PC-9 (cell line): Measurements from ENCODE around the gene SPRED3. TPM values are rescaled to one million over a fixed set of nuclear protein-coding genes. Genes with fewer than 3 reads are reported as not detected.
A peak's percentile ranks its signal among the peaks of the same experiment; 100 is the strongest.
"Not testable (repeated sequence)": the region's sequence is repeated elsewhere in the genome, so short reads cannot be mapped to it uniquely, and the experiment has no call there.

ENCODE experiments used
- BruUV-seq: library from RNA; stranded (reverse); fragments of 400-500 nt; replicated peaks from 2 replicates; lab custom pipeline; 2021; lab: Mats Ljungman, UMichigan
- CTCF ChIA-PET: fragments of 300-600 bp; sonication (Branson Sonifier 250); formaldehyde crosslinking; loops from one replicate; lab custom pipeline; 2022; ENCODE audit warnings: antibody characterized with exemption; lab: Charles Lee
- POLR2A ChIA-PET: fragments of 300-600 bp; sonication (Branson Sonifier 250); formaldehyde crosslinking; loops from one replicate; lab custom pipeline; 2022; ENCODE audit warnings: antibody characterized with exemption; ENCODE audit not compliant: unreplicated experiment; lab: Charles Lee
- DNase-seq, 2 experiments: peaks; one replicate each; pipeline versions ENCODE4 v3.0.0 to v3.0.0-alpha.2; 2015 to 2022; ENCODE audit warnings: mixed read lengths in 1 of 2
- H2AFZ ChIP-seq: fragments of 200-600 bp; sonication (generic); 2 replicates; pipeline ENCODE4 v1.8.1; 2017; ENCODE audit warnings: antibody characterized with exemption
- H3F3A ChIP-seq: fragments of 200-600 bp; sonication (generic); 2 replicates; pipeline ENCODE4 v1.8.1; 2017; ENCODE audit warnings: antibody characterized with exemption, mild to moderate bottlenecking, low read depth; ENCODE audit not compliant: insufficient read depth
- H3K27ac ChIP-seq: fragments of 200-600 bp; sonication (generic); 2 replicates; pipeline ENCODE4 v1.6.1; 2016; ENCODE audit warnings: mixed run types
- H3K27me3 ChIP-seq: fragments of 200-600 bp; sonication (generic); 2 replicates; pipeline ENCODE4 v1.6.1; 2016; ENCODE audit warnings: low read depth, mixed run types; ENCODE audit not compliant: insufficient read depth
- H3K36me3 ChIP-seq: fragments of 200-600 bp; sonication (generic); 2 replicates; pipeline ENCODE4 v1.6.1; 2016; ENCODE audit warnings: low read depth, mixed run types
- H3K4me1 ChIP-seq: fragments of 200-600 bp; sonication (generic); replicated peaks from 2 replicates; pipeline ENCODE4 v1.6.1; 2016; ENCODE audit warnings: mixed run types; ENCODE audit not compliant: insufficient read depth
- H3K4me2 ChIP-seq: fragments of 200-600 bp; sonication (generic); 2 replicates; pipeline ENCODE4 v1.6.1; 2017; ENCODE audit warnings: mixed run types
- H3K4me3 ChIP-seq: fragments of 200-600 bp; sonication (generic); 2 replicates; pipeline ENCODE4 v1.6.1; 2016; ENCODE audit warnings: mixed run types
- H3K79me2 ChIP-seq: fragments of 200-600 bp; sonication (generic); 2 replicates; pipeline ENCODE4 v1.6.1; 2017; ENCODE audit warnings: low read depth, mixed run types
- H3K9me2 ChIP-seq: fragments of 200-600 bp; sonication (generic); 2 replicates; pipeline ENCODE4 v1.8.1; 2017; ENCODE audit warnings: mild to moderate bottlenecking; ENCODE audit not compliant: insufficient read depth
- H3K9me3 ChIP-seq: fragments of 200-600 bp; sonication (generic); 2 replicates; pipeline ENCODE4 v1.8.1; 2016; ENCODE audit warnings: low read depth; ENCODE audit not compliant: insufficient read depth
- H4K20me1 ChIP-seq: fragments of 200-600 bp; sonication (generic); 2 replicates; pipeline ENCODE4 v1.8.1; 2017; ENCODE audit not compliant: insufficient read depth
- CTCF ChIP-seq: fragments of 200-600 bp; sonication (generic); conservative IDR thresholded peaks from 2 replicates; pipeline ENCODE4 v1.6.1; 2017; ENCODE audit warnings: mixed run types, antibody characterized with exemption, mild to moderate bottlenecking, moderate library complexity
- EZH2 ChIP-seq: fragments of 200-600 bp; sonication (generic); IDR thresholded peaks from 2 replicates; pipeline ENCODE4 v1.8.0; 2017; ENCODE audit warnings: antibody characterized with exemption, low read depth
- intact Hi-C: fragments of 100-400 bp; cut with micrococcal nuclease; formaldehyde crosslinking; loops from one replicate; pipeline ENCODE4 v1.10.0; 2022; ENCODE audit not compliant: unreplicated experiment
- total RNA-seq: library from RNA; stranded (reverse); gene quantifications from 2 replicates; pipeline ENCODE4 v1.2.3, GENCODE V29; 2021

Gene SPRED3
- total RNA-seq, 1 experiment from 2014 or later: 5.4 TPM

DNA sequence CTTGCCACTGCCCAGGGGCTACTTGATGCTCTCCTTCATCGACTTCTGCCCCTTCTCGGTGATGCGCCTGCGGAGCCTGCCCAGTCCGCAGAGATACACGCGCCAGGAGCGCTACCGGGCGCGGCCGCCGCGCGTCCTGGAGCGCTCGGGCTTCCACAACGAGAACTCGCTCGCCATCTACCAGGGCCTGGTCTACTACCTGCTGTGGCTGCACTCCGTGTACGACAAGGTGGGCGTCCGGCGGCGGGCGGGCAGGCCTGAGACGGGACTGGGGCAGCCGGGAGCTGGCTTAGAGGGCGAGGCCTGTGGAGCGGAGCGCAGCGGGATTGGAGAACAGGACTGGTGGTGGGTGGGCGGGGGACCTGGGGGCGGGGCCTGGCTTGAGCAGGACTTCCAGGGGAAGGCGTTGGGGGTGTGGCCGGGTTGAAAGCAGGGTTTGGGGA lies 26.8 kb upstream of the SPRED3 start:
- H3K9me2 ChIP-seq: no peaks in the 10 kb centered on the region
- H3K4me3 ChIP-seq: peak overlapping the region; percentile 74
- H3K4me2 ChIP-seq: peak overlapping the region; percentile 98
- peaks cover 2% of the 10 kb centered on the region; the same call in 1 of the 2 replicates for H3F3A ChIP-seq
- H3K4me1 ChIP-seq: peaks cover 6% of the 10 kb centered on the region; the same call in 1 of the 2 replicates
- no peak for TF ChIP-seq EZH2
- no peak for TF ChIP-seq CTCF
- no peaks in the 10 kb centered on the region for H3K9me3 ChIP-seq
- H3K36me3 ChIP-seq: no peaks in the 10 kb centered on the region
- intact Hi-C loops: no loop called here
- POLR2A ChIA-PET: interaction anchor here (0.5 to 0.7 kb wide), 2 partner anchors 43 to 981 kb away, joined by 4 to 8 read pairs; no protein-coding TSS in a partner anchor
- peaks cover 41% of the 10 kb centered on the region; the same call in 1 of the 2 replicates for H3K27me3 ChIP-seq
- peak overlapping the region; percentile 94 for H2AFZ ChIP-seq
- H3K79me2 ChIP-seq: no peaks in the 10 kb centered on the region
- no peaks in the 10 kb centered on the region for H4K20me1 ChIP-seq
- H3K27ac ChIP-seq: no peak overlapping the region
- peak; percentile 60 to 84 for DNase-seq
- CTCF ChIA-PET: interaction anchor here (0.7 kb wide), 1 partner anchor 408 kb away, joined by 4 read pairs; no protein-coding TSS in a partner anchor
- no TSS peak for BruUV-seq

GRCh38 chr19:38362076-38362945 lies 26.2 kb upstream of the SPRED3 start:
- Histone ChIP-seq H4K20me1 (no peaks in the 10 kb centered on the region), H3K9me2 (no peaks in the 10 kb centered on the region), H3F3A (peaks cover 2% of the 10 kb centered on the region; the same call in 1 of the 2 replicates), H3K4me3 (peak overlapping the region; percentile 74), H3K9me3 (no peaks in the 10 kb centered on the region), H3K27ac (no peak overlapping the region), H3K4me1 (peaks cover 6% of the 10 kb centered on the region; the same call in 1 of the 2 replicates), H3K79me2 (no peaks in the 10 kb centered on the region), H3K4me2 (peak overlapping the region; percentile 98), H3K27me3 (peaks cover 41% of the 10 kb centered on the region; the same call in 1 of the 2 replicates), H2AFZ (peak overlapping the region; percentile 94), H3K36me3 (no peaks in the 10 kb centered on the region)
- TSS peak; percentile 70 for BruUV-seq
- peak; percentile 57 to 83 for DNase-seq
- CTCF ChIA-PET: interaction anchor here (0.7 kb wide), 1 partner anchor 407 kb away, joined by 4 read pairs; no protein-coding TSS in a partner anchor
- POLR2A ChIA-PET: interaction anchor here (0.6 to 0.7 kb wide), 3 partner anchors 40 to 981 kb away, joined by 3 to 6 read pairs (median 4); no protein-coding TSS in a partner anchor
- intact Hi-C loops: no loop called here
- TF ChIP-seq EZH2 (no peak), CTCF (no peak)

DNA sequence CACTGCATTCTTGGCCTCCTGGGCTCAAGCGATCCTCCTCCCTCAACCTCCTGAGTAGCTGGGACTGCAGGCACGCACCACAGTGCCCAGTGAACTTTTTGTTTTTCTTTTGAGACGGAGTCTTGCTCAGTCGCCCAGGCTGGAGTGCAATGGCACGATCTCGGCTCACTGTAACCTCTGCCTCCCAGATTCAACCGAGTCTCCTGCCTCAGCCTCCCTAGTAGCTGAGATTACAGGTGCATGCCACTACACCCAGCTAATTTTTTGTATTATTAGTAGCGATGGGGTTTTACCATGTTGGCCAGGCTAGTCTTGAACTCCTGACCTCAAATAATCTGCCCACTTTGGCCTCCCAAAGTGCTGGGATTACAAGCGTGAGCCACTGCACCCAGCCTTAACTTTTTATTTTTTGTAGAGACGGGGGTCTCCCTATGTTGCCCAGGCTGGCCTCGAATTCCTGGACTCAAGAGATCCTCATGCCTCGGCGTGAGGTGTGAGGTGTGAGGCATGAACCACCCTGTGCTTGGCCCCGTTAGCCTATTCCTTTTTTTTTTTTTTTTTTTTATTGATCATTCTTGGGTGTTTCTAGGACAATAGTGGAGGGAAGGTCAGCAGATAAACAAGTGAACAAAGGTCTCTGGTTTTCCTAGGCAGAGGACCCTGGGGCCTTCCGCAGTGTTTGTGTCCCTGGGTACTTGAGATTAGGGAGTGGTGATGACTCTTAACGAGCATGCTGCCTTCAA lies 25.4 kb upstream of the SPRED3 start:
- TSS peak; percentile 39 for BruUV-seq

More for the DNA sequence above, 25.4 kb upstream of the SPRED3 start:
- H4K20me1 ChIP-seq, H3K9me2 ChIP-seq, H3K9me3 ChIP-seq, CTCF ChIA-PET, H3K4me1 ChIP-seq, H3F3A ChIP-seq, DNase-seq, H3K79me2 ChIP-seq, intact Hi-C loops, H3K27ac ChIP-seq, H3K36me3 ChIP-seq: not testable (repeated sequence)
- peak overlapping the region; percentile 94 for H2AFZ ChIP-seq
- H3K4me3 ChIP-seq: peak overlapping the region; percentile 74
- POLR2A ChIA-PET: interaction anchor here (0.6 kb wide), 2 partner anchors 39 to 125 kb away, joined by 3 to 6 read pairs; no protein-coding TSS in a partner anchor
- peak overlapping the region; percentile 98 for H3K4me2 ChIP-seq
- peaks cover 36% of the 10 kb centered on the region; the same call in 1 of the 2 replicates for H3K27me3 ChIP-seq
